A673 (cell line): ENCODE data around the gene CHRNB4.

Source experiments
- EZH2 ChIP-seq: fragments of 200-600 bp; sonication (generic); IDR thresholded peaks from 2 replicates; pipeline ENCODE4 v1.6.1; 2017; ENCODE audit warnings: borderline replicate concordance, low read depth, mild to moderate bottlenecking, mixed read lengths, antibody characterized with exemption, low read length; ENCODE audit not compliant: poor library complexity, severe bottlenecking
- TF ChIP-seq, protein P1 (sequence below): fragments of 300-800, 200-600 bp; sonication (generic); conservative IDR thresholded peaks from 2 replicates; pipeline ENCODE4 v1.5.1; 2017; ENCODE audit warnings: low read depth, mild to moderate bottlenecking, antibody characterized with exemption, low read length, moderate library complexity, mixed read lengths

DNA sequence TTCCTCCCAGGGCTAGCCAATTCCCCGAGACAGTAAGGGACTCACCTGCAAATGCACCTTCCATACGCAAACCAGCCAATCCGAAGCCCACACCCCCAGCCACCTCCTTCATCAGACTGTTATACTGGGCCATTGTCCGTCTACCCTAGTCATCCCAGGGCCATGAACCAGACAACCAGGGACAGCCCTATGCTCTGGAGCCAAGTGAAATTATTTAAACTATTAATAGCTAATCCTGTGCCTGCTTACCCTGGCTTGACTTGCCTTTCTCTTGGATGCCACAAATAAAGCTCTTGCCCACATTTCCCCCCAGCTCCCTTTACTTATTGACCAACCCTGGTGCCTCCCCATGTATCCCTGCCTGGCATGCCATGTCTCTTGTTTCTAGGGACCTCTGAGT, 4.0 kb upstream of the CHRNB4 start:
- TF ChIP-seq, protein P1, sequence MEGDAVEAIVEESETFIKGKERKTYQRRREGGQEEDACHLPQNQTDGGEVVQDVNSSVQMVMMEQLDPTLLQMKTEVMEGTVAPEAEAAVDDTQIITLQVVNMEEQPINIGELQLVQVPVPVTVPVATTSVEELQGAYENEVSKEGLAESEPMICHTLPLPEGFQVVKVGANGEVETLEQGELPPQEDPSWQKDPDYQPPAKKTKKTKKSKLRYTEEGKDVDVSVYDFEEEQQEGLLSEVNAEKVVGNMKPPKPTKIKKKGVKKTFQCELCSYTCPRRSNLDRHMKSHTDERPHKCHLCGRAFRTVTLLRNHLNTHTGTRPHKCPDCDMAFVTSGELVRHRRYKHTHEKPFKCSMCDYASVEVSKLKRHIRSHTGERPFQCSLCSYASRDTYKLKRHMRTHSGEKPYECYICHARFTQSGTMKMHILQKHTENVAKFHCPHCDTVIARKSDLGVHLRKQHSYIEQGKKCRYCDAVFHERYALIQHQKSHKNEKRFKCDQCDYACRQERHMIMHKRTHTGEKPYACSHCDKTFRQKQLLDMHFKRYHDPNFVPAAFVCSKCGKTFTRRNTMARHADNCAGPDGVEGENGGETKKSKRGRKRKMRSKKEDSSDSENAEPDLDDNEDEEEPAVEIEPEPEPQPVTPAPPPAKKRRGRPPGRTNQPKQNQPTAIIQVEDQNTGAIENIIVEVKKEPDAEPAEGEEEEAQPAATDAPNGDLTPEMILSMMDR: no peak
- TF ChIP-seq EZH2: no peak
